H1 (cell line): ENCODE results near the gene SUSD6. TPM values are rescaled to one million over a fixed set of nuclear protein-coding genes. Genes with fewer than 3 reads are reported as not detected.

ENCODE experiments used
- CTCF ChIA-PET: fragments of 300-600 bp; sonication (Branson Sonifier 250); formaldehyde crosslinking; loops from one replicate; lab custom pipeline; 2021; ENCODE audit not compliant: partially characterized antibody; lab: Charles Lee
- POLR2A ChIA-PET: fragments of 300-600 bp; sonication (Branson Sonifier 250); formaldehyde crosslinking; loops from one replicate; lab custom pipeline; 2021; ENCODE audit warnings: inconsistent platforms; ENCODE audit not compliant: partially characterized antibody; lab: Charles Lee
- DNase-seq, 2 experiments: peaks; one replicate each; pipeline versions ENCODE4 v3.0.0 to v3.0.0-alpha.2; 2010 to 2022; ENCODE audit warnings: low spot score in 2 of 2, low read depth in 1 of 2, mixed read lengths in 1 of 2
- FAIRE-seq: peaks from 2 replicates; lab custom pipeline; 2011; peaks lifted over from hg19 to GRCh38; lab: Jason Lieb, UNC
- H2AFZ ChIP-seq: 2 replicates; pipeline ENCODE4 v1.8.1; 2012; ENCODE audit warnings: low read length, inconsistent platforms
- H2AK5ac ChIP-seq: 2 replicates; pipeline ENCODE4 v1.6.1; 2013; ENCODE audit warnings: low read depth, low read length
- H2BK120ac ChIP-seq: replicated peaks from 2 replicates; pipeline ENCODE3; 2013; ENCODE audit warnings: low read depth, low read length, inconsistent platforms
- H2BK12ac ChIP-seq: 2 replicates; pipeline ENCODE4 v1.6.1; 2013; ENCODE audit warnings: low read depth, low read length
- H2BK15ac ChIP-seq: 2 replicates; pipeline ENCODE4 v1.6.1; 2013; ENCODE audit warnings: low read length
- H2BK20ac ChIP-seq: 2 replicates; pipeline ENCODE4 v1.6.1; 2013; ENCODE audit warnings: low read length
- H2BK5ac ChIP-seq: 2 replicates; pipeline ENCODE4 v1.6.1; 2013; ENCODE audit warnings: low read depth, low read length
- H3K14ac ChIP-seq: 2 replicates; pipeline ENCODE4 v1.6.1; 2013; ENCODE audit warnings: inconsistent platforms; ENCODE audit not compliant: insufficient read length
- H3K18ac ChIP-seq: 2 replicates; pipeline ENCODE4 v1.6.1; 2013; ENCODE audit warnings: low read length; ENCODE audit errors: extremely low read depth
- H3K23ac ChIP-seq: 2 replicates; pipeline ENCODE4 v1.6.1; 2013; ENCODE audit warnings: inconsistent platforms; ENCODE audit not compliant: insufficient read length
- H3K23me2 ChIP-seq: 2 replicates; pipeline ENCODE4 v1.6.1; 2013; ENCODE audit warnings: low read depth, low read length
- H3K27ac ChIP-seq: 2 replicates; pipeline ENCODE4 v1.6.1; 2011; ENCODE audit warnings: low read depth, low read length, inconsistent platforms
- H3K27me3 ChIP-seq, 4 experiments: replicated peaks in 1 of 4; 1 replicate in 1 of 4; 2 replicates in 3 of 4; pipeline versions ENCODE4 v1.6.1 to v1.8.1; 2011 to 2013; ENCODE audit warnings: low read length in 3 of 4, mild to moderate bottlenecking in 3 of 4, inconsistent platforms in 2 of 4, mixed read lengths in 2 of 4, moderate library complexity in 1 of 4; ENCODE audit not compliant: control insufficient read depth in 3 of 4, insufficient read depth in 3 of 4; ENCODE audit errors: extremely low read depth in 1 of 4
- H3K36me3 ChIP-seq, 4 experiments: 2 replicates each; pipeline versions ENCODE4 v1.6.1 to v1.8.1; 2011 to 2013; ENCODE audit warnings: mild to moderate bottlenecking in 4 of 4, low read length in 3 of 4, moderate library complexity in 2 of 4, control low read depth in 1 of 4, inconsistent platforms in 1 of 4; ENCODE audit not compliant: insufficient read depth in 4 of 4, control insufficient read depth in 2 of 4
- H3K4ac ChIP-seq: replicated peaks from 2 replicates; pipeline ENCODE3; 2013; ENCODE audit warnings: low read length, low read depth, mixed read lengths, inconsistent platforms; ENCODE audit not compliant: insufficient read length
- H3K4me1 ChIP-seq, 4 experiments: replicated peaks in 1 of 4; 1 replicate in 1 of 4; 2 replicates in 3 of 4; pipeline versions ENCODE4 v1.6.1 to v1.8.1; 2011 to 2013; ENCODE audit warnings: low read length in 3 of 4, inconsistent platforms in 2 of 4, mixed read lengths in 1 of 4; ENCODE audit not compliant: insufficient read depth in 4 of 4, control insufficient read depth in 3 of 4
- H3K4me2 ChIP-seq, 2 experiments: 2 replicates each; pipeline versions ENCODE4 v1.6.1 to v1.8.1; 2011 to 2013; ENCODE audit warnings: low read depth in 2 of 2, low read length in 2 of 2, control low read depth in 1 of 2, inconsistent platforms in 1 of 2, mild to moderate bottlenecking in 1 of 2; ENCODE audit not compliant: insufficient read depth in 1 of 2
- H3K4me3 ChIP-seq, 4 experiments: fragments of 200-600, 300-600 bp in 1 of 4; sonication (generic), shearing (Covaris generic), sonication (Bioruptor Twin) in 1 of 4; 2 replicates each; pipeline versions ENCODE4 v1.5.1 to v1.8.1; 2011 to 2016; ENCODE audit warnings: low read length in 4 of 4, low read depth in 3 of 4, control low read depth in 2 of 4, inconsistent platforms in 2 of 4, mild to moderate bottlenecking in 2 of 4, mixed read lengths in 1 of 4, moderate library complexity in 1 of 4; ENCODE audit not compliant: insufficient read depth in 2 of 4; ENCODE audit errors: extremely low read depth in 1 of 4
- H3K56ac ChIP-seq: replicated peaks from 2 replicates; pipeline ENCODE3; 2013; ENCODE audit warnings: low read depth, mild to moderate bottlenecking, mixed read lengths, low read length, inconsistent platforms; ENCODE audit not compliant: insufficient read length
- H3K79me1 ChIP-seq: 2 replicates; pipeline ENCODE4 v1.6.1; 2013; ENCODE audit warnings: low read depth, low read length, control low read depth
- H3K79me2 ChIP-seq, 2 experiments: 2 replicates each; pipeline versions ENCODE4 v1.6.1 to v1.8.1; 2012 to 2013; ENCODE audit warnings: low read length in 2 of 2, mild to moderate bottlenecking in 2 of 2, inconsistent platforms in 1 of 2; ENCODE audit not compliant: insufficient read depth in 2 of 2, control insufficient read depth in 1 of 2
- H3K9ac ChIP-seq, 4 experiments: replicated peaks in 1 of 4; 1 replicate in 1 of 4; 2 replicates in 3 of 4; pipeline versions ENCODE4 v1.6.1 to v1.8.1; 2011 to 2013; ENCODE audit warnings: low read depth in 3 of 4, low read length in 3 of 4, control low read depth in 2 of 4, mild to moderate bottlenecking in 2 of 4, moderate library complexity in 2 of 4, inconsistent platforms in 1 of 4; ENCODE audit errors: extremely low read depth in 1 of 4
- H3K9me3 ChIP-seq, 2 experiments: 2 replicates each; pipeline versions ENCODE4 v1.6.1 to v1.8.1; 2012 to 2013; ENCODE audit warnings: mild to moderate bottlenecking in 2 of 2, moderate library complexity in 2 of 2, control low read depth in 1 of 2, inconsistent platforms in 1 of 2, low read depth in 1 of 2, low read length in 1 of 2, mixed read lengths in 1 of 2; ENCODE audit not compliant: insufficient read depth in 2 of 2
- H4K20me1 ChIP-seq, 2 experiments: replicated peaks in 1 of 2; 2 replicates each; pipeline versions ENCODE3 to v1.8.1; 2011 to 2013; ENCODE audit warnings: inconsistent platforms in 2 of 2, low read length in 2 of 2, mild to moderate bottlenecking in 1 of 2; ENCODE audit not compliant: insufficient read depth in 2 of 2, control insufficient read depth in 1 of 2
- H4K5ac ChIP-seq: 2 replicates; pipeline ENCODE4 v1.6.1; 2013; ENCODE audit warnings: low read length, low read depth, mixed read lengths, inconsistent platforms; ENCODE audit not compliant: insufficient read length
- H4K8ac ChIP-seq: 2 replicates; pipeline ENCODE4 v1.8.0; 2013; ENCODE audit warnings: mild to moderate bottlenecking, moderate library complexity, low read length, inconsistent platforms; ENCODE audit not compliant: insufficient read depth; ENCODE audit errors: extremely low read depth
- H4K91ac ChIP-seq: replicated peaks from 2 replicates; pipeline ENCODE3; 2013; ENCODE audit warnings: low read length, mixed read lengths, inconsistent platforms; ENCODE audit not compliant: insufficient read length
- CHD2 ChIP-seq: IDR thresholded peaks from 2 replicates; pipeline ENCODE4 v1.6.1; 2012; ENCODE audit warnings: low read length, improper control_type of control experiment
- SP4 ChIP-seq: IDR thresholded peaks from 2 replicates; pipeline ENCODE4 v1.6.1; 2012; ENCODE audit warnings: low read length, inconsistent platforms
- TAF1 ChIP-seq: IDR thresholded peaks from 2 replicates; pipeline ENCODE4 v1.6.1; 2011; ENCODE audit warnings: mild to moderate bottlenecking, low read depth, low read length
- WGBS, 2 experiments: shearing (Covaris generic) in 1 of 2; methylation state at CpG; one replicate each; pipeline versions ENCODE4 v1.1.6 to v1.1.7; 2013 to 2015; ENCODE audit warnings: low lambda C conversion rate in 2 of 2, mixed read lengths in 2 of 2, inconsistent platforms in 1 of 2, low coverage in 1 of 2, missing lambda C conversion rate in 1 of 2; ENCODE audit not compliant: insufficient replicate concordance in 2 of 2, insufficient coverage in 1 of 2, insufficient read length in 1 of 2; ENCODE audit errors: extremely low coverage in 1 of 2, missing lambda C conversion rate in 1 of 2; 5-methylcytosine and 5-hydroxymethylcytosine counted together
- polyA plus RNA-seq, 7 experiments: library from polyadenylated mRNA; depleted of rRNA in 3 of 7; stranded (reverse) in 5 of 7; unstranded in 2 of 7; fragments of >200 nt in 5 of 7; fragments of 200-250 nt in 2 of 7; gene quantifications; 1 replicate in 5 of 7; 2 replicates in 1 of 7; 4 replicates in 1 of 7; pipeline versions ENCODE4 v1.2.1 to v1.2.3, GENCODE V29; 2011 to 2013; ENCODE audit warnings: missing spikeins in 2 of 7, mixed read lengths in 2 of 7
- total RNA-seq: library from RNA; stranded (reverse); fragmentation: NEBNext Ultra II Directional; extraction: Animal tissue kit (Norgen Biotek cat#: 25700); gene quantifications from 2 replicates; pipeline ENCODE4 v1.2.1, GENCODE V29; 2021
- TF ChIP-seq, protein P1 (sequence below): IDR thresholded peaks from 2 replicates; pipeline ENCODE4 v1.6.1; 2012; ENCODE audit warnings: low read length, inconsistent platforms

SUSD6 gene
- total and polyA plus RNA-seq, 2 of the 8 experiments (the other 6 are each of a cell fraction or from before 2014, with no cell fraction given): 3.0 to 3.8 TPM

DNA sequence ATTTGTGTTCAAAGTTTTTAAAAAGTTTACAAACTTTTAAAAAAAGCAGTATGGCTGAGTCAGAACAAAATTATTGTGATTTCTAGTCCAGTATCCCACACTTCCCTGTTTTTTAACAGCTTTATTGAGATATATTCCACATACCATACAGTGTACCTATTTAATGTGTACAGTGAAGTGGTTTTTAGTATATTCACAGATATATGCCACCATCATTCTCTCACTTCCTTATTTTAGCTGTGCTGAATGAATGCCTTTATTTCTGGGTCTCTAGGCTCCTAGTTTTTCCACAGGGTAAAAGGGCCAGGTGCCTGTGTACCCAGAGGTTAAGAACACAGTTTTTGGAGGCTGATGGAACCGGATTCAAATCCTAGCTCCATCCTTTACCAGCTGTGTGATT, 96.7 kb downstream of the SUSD6 start:
- H3K4me2 ChIP-seq: no peak overlapping the region

More for the DNA sequence above, 96.7 kb downstream of the SUSD6 start:
- ChIA-PET CTCF (interaction anchor here (0.7 to 4.9 kb wide), 7 partner anchors 10 to 173 kb away, joined by 3 to 39 read pairs (median 11); no protein-coding TSS in a partner anchor), POLR2A (no interaction called here)
- H2BK20ac ChIP-seq: no peak overlapping the region
- H2BK120ac ChIP-seq: no peak overlapping the region
- no peaks in the 10 kb centered on the region for H3K79me1 ChIP-seq
- H3K23me2 ChIP-seq: no peaks in the 10 kb centered on the region
- no peaks in the 10 kb centered on the region for H4K20me1 ChIP-seq
- no peak overlapping the region for H2AFZ ChIP-seq
- no peaks in the 10 kb centered on the region for H3K27me3 ChIP-seq
- DNase-seq (no peak), FAIRE-seq (no peak)
- no peak overlapping the region for H3K27ac ChIP-seq
- no peaks in the 10 kb centered on the region for H3K9me3 ChIP-seq
- H2AK5ac ChIP-seq: no peak overlapping the region
- H4K91ac ChIP-seq: no peak overlapping the region
- peaks cover 5 to 21% (median 14%) of the 10 kb centered on the region in 4 experiments for H3K4me1 ChIP-seq
- no peak overlapping the region for H3K4me3 ChIP-seq
- H3K36me3 ChIP-seq: no peaks in the 10 kb centered on the region
- 92% methylated on average over 1 of the region's 1 CpG; no CpG with 5 or more reads in 1 of the 2 experiments for WGBS, 2 experiments
- H3K56ac ChIP-seq: no peak overlapping the region
- no peak overlapping the region for H4K5ac ChIP-seq
- no peaks in the 10 kb centered on the region for H3K79me2 ChIP-seq
- H3K14ac ChIP-seq: no peak overlapping the region
- no peak overlapping the region for H3K9ac ChIP-seq
- no peak overlapping the region for H2BK12ac ChIP-seq
- no peak overlapping the region for H3K4ac ChIP-seq
- H4K8ac ChIP-seq: no peak overlapping the region
- TF ChIP-seq CHD2 (no peak), TAF1 (no peak), SP4 (no peak)
- TF ChIP-seq, protein P1, sequence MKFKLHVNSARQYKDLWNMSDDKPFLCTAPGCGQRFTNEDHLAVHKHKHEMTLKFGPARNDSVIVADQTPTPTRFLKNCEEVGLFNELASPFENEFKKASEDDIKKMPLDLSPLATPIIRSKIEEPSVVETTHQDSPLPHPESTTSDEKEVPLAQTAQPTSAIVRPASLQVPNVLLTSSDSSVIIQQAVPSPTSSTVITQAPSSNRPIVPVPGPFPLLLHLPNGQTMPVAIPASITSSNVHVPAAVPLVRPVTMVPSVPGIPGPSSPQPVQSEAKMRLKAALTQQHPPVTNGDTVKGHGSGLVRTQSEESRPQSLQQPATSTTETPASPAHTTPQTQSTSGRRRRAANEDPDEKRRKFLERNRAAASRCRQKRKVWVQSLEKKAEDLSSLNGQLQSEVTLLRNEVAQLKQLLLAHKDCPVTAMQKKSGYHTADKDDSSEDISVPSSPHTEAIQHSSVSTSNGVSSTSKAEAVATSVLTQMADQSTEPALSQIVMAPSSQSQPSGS: no peak
- TF ChIP-seq, all 59 proteins: peak for 0
- Histone ChIP-seq H2BK15ac (no peak overlapping the region), H3K18ac (no peak overlapping the region), H3K23ac (no peak overlapping the region), H2BK5ac (no peak overlapping the region)
